Activated naive CD4-positive, alpha-beta T cell treated with anti-CD3 and anti-CD28 coated beads for 36 hours (primary cell): ENCODE data around the gene CIC. TPM values are rescaled to one million over a fixed set of nuclear protein-coding genes. Genes with fewer than 3 reads are reported as not detected.
A peak's percentile ranks its signal among the peaks of the same experiment; 100 is the strongest.
"Not testable (repeated sequence)": the region's sequence is repeated elsewhere in the genome, so short reads cannot be mapped to it uniquely, and the experiment has no call there.

ENCODE experiments used
- CTCF ChIA-PET: fragments of 350-600 bp; sonication (Branson Sonifier 250); formaldehyde crosslinking; loops from one replicate; lab custom pipeline; 2021; ENCODE audit warnings: antibody characterized with exemption; lab: Charles Lee
- DNase-seq: peaks from one replicate; pipeline ENCODE4 v3.0.0-alpha.2; 2020
- H3K27ac Mint-ChIP-seq: one replicate; pipeline ENCODE4 v1.8.0; 2021; ENCODE audit warnings: mild to moderate bottlenecking, mixed read lengths
- H3K27me3 Mint-ChIP-seq: one replicate; pipeline ENCODE4 v1.8.0; 2021; ENCODE audit warnings: low read depth, mixed read lengths
- H3K36me3 Mint-ChIP-seq: one replicate; pipeline ENCODE4 v1.8.0; 2021; ENCODE audit warnings: low read depth, mixed read lengths
- H3K4me1 Mint-ChIP-seq: one replicate; pipeline ENCODE4 v1.8.0; 2021; ENCODE audit warnings: low read depth, mixed read lengths
- H3K4me3 Mint-ChIP-seq: one replicate; pipeline ENCODE4 v1.8.0; 2021; ENCODE audit warnings: mild to moderate bottlenecking, moderate library complexity, mixed read lengths
- H3K9me3 Mint-ChIP-seq: one replicate; pipeline ENCODE4 v1.8.0; 2021; ENCODE audit warnings: mixed read lengths
- intact Hi-C: fragments of 100-400 bp; cut with micrococcal nuclease; formaldehyde crosslinking; loops from one replicate; pipeline ENCODE4 v1.15.1; 2023
- total RNA-seq, 2 experiments: library from RNA; stranded (reverse); gene quantifications; one replicate each; pipeline ENCODE4 v1.2.3, GENCODE V29; 2021

The CIC gene
- total RNA-seq, 2 experiments from 2014 or later, result 60.2 to 61.5 TPM

DNA sequence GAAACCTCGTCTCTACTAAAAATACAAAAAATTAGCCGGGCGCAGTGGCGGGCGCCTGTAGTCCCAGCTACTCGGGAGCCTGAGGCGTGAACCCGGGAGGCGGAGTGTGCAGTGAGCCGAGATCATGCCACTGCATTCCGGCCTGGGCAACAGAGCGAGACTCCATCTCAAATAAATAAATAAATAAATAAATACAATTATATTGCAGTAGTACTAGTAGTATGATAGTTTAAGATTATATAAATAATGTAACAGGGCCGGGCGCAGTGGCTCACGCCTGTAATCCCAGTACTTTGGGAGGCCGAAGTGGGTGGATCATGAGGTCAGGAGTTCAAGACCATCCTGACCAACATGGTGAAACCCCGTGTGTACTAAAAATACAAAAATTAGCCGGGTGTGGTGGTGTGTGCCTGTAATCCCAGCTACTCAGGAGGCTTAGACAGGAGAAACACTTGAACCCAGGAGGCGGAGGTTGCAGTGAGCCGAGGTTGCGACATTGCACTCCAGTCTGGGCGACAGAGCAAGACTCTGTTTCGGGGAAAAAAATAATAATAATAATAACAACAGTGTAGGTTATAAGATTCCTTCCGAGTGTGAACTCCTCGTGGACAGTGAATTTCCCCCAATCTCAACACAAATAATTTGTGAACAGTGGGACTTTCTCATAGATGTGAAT is 2.0 kb upstream of the CIC start:
- CTCF ChIA-PET, result interaction anchor here (0.9 kb wide), 1 partner anchor 12 kb away, joined by 3 read pairs; no protein-coding TSS in a partner anchor
- DNase-seq, H3K36me3 Mint-ChIP-seq, H3K4me3 Mint-ChIP-seq, H3K27ac Mint-ChIP-seq, intact Hi-C loops, H3K9me3 Mint-ChIP-seq, H3K27me3 Mint-ChIP-seq: not testable (repeated sequence)
- peaks cover 28% of the 10 kb centered on the region for H3K4me1 Mint-ChIP-seq

DNA sequence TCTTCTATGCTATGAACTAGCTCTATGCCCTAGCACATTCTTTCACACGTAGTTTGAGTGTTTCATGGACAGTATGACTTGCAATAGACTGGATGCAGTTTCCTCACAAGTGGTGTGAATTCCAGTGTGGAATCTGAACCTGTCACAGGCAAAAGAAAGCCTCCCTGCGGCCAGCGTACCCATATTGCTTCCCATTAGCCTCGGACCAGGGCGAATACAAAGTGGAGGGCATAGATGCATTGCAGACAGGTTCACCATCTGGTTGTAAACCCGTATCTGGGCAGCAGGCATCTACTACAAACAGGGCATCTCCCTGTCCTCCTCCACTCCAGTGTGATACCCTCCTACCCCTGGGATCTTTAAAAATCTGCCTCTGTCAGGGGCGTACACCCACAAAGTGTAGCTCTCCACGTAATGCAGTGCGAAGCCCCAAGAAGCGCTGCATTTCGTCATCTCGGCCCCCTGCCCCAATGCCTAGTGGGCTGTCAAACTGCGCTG is 1.4 kb upstream of the CIC start:
- CTCF ChIA-PET, result interaction anchor here (0.9 kb wide), 1 partner anchor 11 kb away, joined by 3 read pairs; no protein-coding TSS in a partner anchor
- Mint-ChIP-seq H3K9me3 (no peaks in the 10 kb centered on the region), H3K4me1 (peaks cover 28% of the 10 kb centered on the region), H3K36me3 (peaks cover 7% of the 10 kb centered on the region), H3K4me3 (no peak overlapping the region), H3K27me3 (no peaks in the 10 kb centered on the region), H3K27ac (no peak overlapping the region)
- intact Hi-C loops, result loop anchor here (1.0 kb wide), 10 partner anchors 12 to 408 kb away; partner anchors contain the start of genes DEDD2, ERF, MEGF8 and PAFAH1B3
- DNase-seq, result no peak

DNA sequence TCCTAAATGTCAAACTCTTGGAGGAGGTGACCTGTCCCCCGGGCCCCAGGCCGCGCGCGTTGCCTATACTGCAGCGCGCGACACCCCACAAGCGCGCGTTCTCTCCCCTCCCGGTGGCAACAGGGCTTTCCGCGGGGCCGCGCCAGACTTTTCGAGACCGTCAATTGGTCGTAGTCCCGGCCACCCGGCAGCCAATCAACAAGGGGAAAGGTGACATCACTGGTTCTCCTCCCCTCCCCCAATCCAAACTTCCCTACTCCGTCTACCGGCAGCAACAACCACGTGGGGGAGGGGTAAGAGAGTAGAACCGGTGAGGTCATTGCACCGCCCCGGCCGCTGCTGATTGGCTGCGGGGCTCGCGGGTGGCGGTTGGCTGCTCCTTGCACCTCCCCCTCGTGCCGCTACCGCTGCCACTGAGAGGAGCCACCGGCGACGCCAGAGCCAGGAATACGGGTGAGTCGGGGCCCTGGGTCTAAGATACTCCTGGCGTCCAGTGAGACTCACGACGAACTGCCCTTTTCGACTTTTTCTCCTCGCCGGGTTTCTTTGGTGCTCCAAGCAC is 829 bp upstream of the CIC start:
- no peaks in the 10 kb centered on the region for H3K27me3 Mint-ChIP-seq
- H3K27ac Mint-ChIP-seq, result no peak overlapping the region
- no peaks in the 10 kb centered on the region for H3K9me3 Mint-ChIP-seq
- no peak overlapping the region for H3K4me3 Mint-ChIP-seq
- peaks cover 28% of the 10 kb centered on the region for H3K4me1 Mint-ChIP-seq
- CTCF ChIA-PET, result interaction anchor here (0.9 kb wide), 1 partner anchor 11 kb away, joined by 3 read pairs; no protein-coding TSS in a partner anchor
- peaks cover 7% of the 10 kb centered on the region for H3K36me3 Mint-ChIP-seq
- DNase-seq, result peak; percentile 100
- intact Hi-C loops, result loop anchor here (1.0 kb wide), 10 partner anchors 13 to 409 kb away; partner anchors contain the start of genes DEDD2, ERF, MEGF8 and PAFAH1B3

DNA sequence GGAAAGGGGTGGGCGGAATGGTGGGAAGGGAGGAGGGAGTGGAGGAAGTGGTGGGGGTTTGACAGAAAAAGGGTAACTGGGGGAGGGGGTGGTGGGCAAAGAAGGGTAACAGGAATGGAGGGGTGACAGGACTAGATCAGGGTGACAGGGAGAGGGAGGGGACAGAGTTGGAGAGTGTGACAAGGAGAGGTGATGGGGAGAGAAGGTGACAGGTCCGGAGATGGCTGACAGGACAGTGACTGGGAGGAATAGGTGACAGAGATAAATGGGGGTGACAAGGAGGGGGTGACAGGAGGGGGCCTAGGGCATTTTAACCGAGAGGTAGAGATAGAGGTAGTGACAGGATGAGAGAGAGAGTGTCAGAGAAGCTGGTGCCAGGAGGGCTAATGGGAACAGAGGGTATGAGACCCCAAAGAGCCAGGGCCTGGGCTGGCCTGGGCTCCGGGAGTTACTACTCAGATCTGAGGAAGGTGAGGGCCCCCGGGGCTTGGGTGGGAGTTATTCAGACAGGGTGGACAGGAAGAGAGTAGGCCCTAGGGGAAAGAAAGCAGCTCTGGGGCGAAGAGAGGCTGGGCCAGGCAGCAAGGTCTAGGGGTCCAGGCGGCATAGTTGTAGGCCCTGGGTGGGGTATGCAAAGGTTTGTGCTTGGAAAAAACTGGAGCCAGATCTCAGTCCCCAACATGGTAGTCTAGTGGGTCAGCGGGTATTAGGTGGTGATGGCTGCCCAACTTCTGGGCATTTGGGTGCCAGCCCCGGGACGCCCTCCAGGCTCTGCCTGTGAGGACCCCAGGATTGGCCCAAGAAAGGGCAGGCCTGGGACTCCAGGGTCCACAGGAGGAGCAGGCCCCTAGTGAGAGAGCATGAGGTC is 660 bp downstream of the CIC start:
- no peak overlapping the region for H3K4me3 Mint-ChIP-seq
- DNase-seq, result peak; percentile 40

GRCh38 chr19:42270346-42271044 is 1.4 kb downstream of the CIC start:
- Mint-ChIP-seq H3K27ac (peak overlapping the region; percentile 99), H3K36me3 (peaks cover 12% of the 10 kb centered on the region), H3K4me1 (peaks cover 38% of the 10 kb centered on the region), H3K27me3 (no peaks in the 10 kb centered on the region), H3K4me3 (no peak overlapping the region), H3K9me3 (no peaks in the 10 kb centered on the region)
- intact Hi-C loops, result no loop called here
- peak; percentile 80 for DNase-seq
- CTCF ChIA-PET, result interaction anchor here (1.1 to 2.6 kb wide), 4 partner anchors 9 to 162 kb away, joined by 3 to 27 read pairs (median 6); partner anchors contain the start of gene GSK3A

More for the DNA sequence above, 660 bp downstream of the CIC start:
- no peaks in the 10 kb centered on the region for H3K9me3 Mint-ChIP-seq
- intact Hi-C loops, result no loop called here
- peaks cover 10% of the 10 kb centered on the region for H3K36me3 Mint-ChIP-seq
- H3K27ac Mint-ChIP-seq, result peak overlapping the region; percentile 99
- CTCF ChIA-PET, result interaction anchor here (1.4 to 2.6 kb wide), 3 partner anchors 10 to 161 kb away, joined by 4 to 27 read pairs (median 7); partner anchors contain the start of gene GSK3A
- no peaks in the 10 kb centered on the region for H3K27me3 Mint-ChIP-seq
- peaks cover 32% of the 10 kb centered on the region for H3K4me1 Mint-ChIP-seq

DNA sequence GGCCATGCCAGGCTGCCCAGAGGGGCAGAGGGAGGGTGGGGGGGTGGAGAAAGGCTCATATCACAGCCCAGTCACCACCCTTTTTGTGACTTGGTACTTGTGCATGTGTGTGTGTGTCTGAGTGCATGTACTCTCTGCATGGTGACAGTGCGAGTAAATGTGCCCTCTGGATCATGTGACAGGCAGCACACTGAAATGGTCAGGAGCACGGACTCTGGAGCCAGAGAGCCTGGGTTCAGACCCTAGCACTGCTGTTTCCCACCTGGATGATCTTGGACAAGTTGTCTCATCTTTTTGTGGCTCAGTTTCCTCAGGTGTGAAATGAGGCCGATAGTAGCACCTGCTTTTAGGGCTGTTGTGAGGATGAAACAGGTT is 2.0 kb downstream of the CIC start:
- intact Hi-C loops, result no loop called here
- no peak for DNase-seq
- H3K9me3 Mint-ChIP-seq, result no peaks in the 10 kb centered on the region
- no peak overlapping the region for H3K4me3 Mint-ChIP-seq
- CTCF ChIA-PET, result interaction anchor here (1.1 to 2.6 kb wide), 4 partner anchors 8 to 162 kb away, joined by 3 to 27 read pairs (median 6); partner anchors contain the start of gene GSK3A
- H3K36me3 Mint-ChIP-seq, result peaks cover 13% of the 10 kb centered on the region
- peak overlapping the region; percentile 99 for H3K27ac Mint-ChIP-seq
- peaks cover 42% of the 10 kb centered on the region for H3K4me1 Mint-ChIP-seq
- no peaks in the 10 kb centered on the region for H3K27me3 Mint-ChIP-seq

GRCh38 chr19:42271861-42272534 is 2.9 kb downstream of the CIC start:
- intact Hi-C loops, result no loop called here
- H3K27me3 Mint-ChIP-seq, result no peaks in the 10 kb centered on the region
- CTCF ChIA-PET, result interaction anchor here (1.1 to 2.6 kb wide), 2 partner anchors 7 to 21 kb away, joined by 3 to 27 read pairs; no protein-coding TSS in a partner anchor

GRCh38 chr19:42272535-42272897 is 3.5 kb downstream of the CIC start:
- DNase-seq, result no peak
- Mint-ChIP-seq H3K4me1 (peaks cover 55% of the 10 kb centered on the region), H3K27me3 (no peaks in the 10 kb centered on the region), H3K27ac (no peak overlapping the region), H3K4me3 (no peak overlapping the region), H3K9me3 (no peaks in the 10 kb centered on the region), H3K36me3 (peaks cover 14% of the 10 kb centered on the region)
- intact Hi-C loops, result no loop called here
- CTCF ChIA-PET, result no interaction called here

More at GRCh38 chr19:42271861-42272534, 2.9 kb downstream of the CIC start:
- H3K4me3 Mint-ChIP-seq, result no peak overlapping the region
- DNase-seq, result no peak
- H3K36me3 Mint-ChIP-seq, result peaks cover 14% of the 10 kb centered on the region
- peaks cover 52% of the 10 kb centered on the region for H3K4me1 Mint-ChIP-seq
- H3K9me3 Mint-ChIP-seq, result no peaks in the 10 kb centered on the region
- peak overlapping the region; percentile 99 for H3K27ac Mint-ChIP-seq

DNA sequence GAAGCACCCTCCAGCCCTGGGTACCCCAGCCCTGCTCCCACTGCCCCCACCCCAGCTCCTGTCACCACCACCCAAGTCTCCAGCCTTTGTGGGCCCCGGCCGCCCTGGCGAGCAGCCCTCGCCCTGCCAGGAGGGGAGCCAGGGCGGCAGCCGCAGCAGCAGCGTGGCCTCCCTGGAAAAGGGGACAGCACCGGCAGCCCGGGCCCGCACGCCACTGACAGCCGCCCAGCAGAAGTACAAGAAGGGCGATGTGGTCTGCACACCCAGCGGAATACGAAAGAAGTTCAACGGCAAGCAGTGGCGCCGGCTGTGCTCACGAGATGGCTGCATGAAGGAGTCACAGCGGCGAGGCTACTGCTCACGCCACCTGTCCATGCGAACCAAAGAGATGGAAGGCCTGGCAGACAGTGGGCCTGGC is 3.9 kb downstream of the CIC start:
- Mint-ChIP-seq H3K4me3 (no peak overlapping the region), H3K9me3 (no peaks in the 10 kb centered on the region), H3K4me1 (peaks cover 51% of the 10 kb centered on the region), H3K27me3 (no peaks in the 10 kb centered on the region), H3K36me3 (peaks cover 14% of the 10 kb centered on the region), H3K27ac (peak overlapping the region; percentile 36)
- DNase-seq, result no peak
- intact Hi-C loops, result no loop called here
- CTCF ChIA-PET, result no interaction called here

GRCh38 chr19:42273407-42274064 is 4.5 kb downstream of the CIC start:
- CTCF ChIA-PET, result no interaction called here
- Mint-ChIP-seq H3K4me1 (peaks cover 55% of the 10 kb centered on the region), H3K27me3 (no peaks in the 10 kb centered on the region), H3K36me3 (peaks cover 14% of the 10 kb centered on the region), H3K9me3 (no peaks in the 10 kb centered on the region), H3K27ac (no peak overlapping the region), H3K4me3 (no peak overlapping the region)
- intact Hi-C loops, result no loop called here
- no peak for DNase-seq
